Measurements from ENCODE around the gene CCDC68.

- TF ChIP-seq POLR2AphosphoS5 (IDR thresholded peaks at IDR 0.05) (no peak), CTCF (IDR thresholded peaks at IDR 0.05) (no peak), POLR2A (IDR thresholded peaks at IDR 0.05) (no peak), EP300 (IDR thresholded peaks at IDR 0.05) (no peak)
These were observed 42.2 kb upstream of the CCDC68 start for GRCh38 chr18:55001394-55002024.

Data from gastroesophageal sphincter (tissue), 3 donors.